CD14-positive monocyte (primary cell): ENCODE data around the gene MOGAT2. TPM values are rescaled to one million over a fixed set of nuclear protein-coding genes. Genes with fewer than 3 reads are reported as not detected.
A peak's percentile ranks its signal among the peaks of the same experiment; 100 is the strongest.

Experiments
- DNase-seq, 3 donors: peaks; one replicate each; pipeline ENCODE4 v3.0.0-alpha.2; 2011 to 2022
- H2AFZ ChIP-seq: 2 replicates; pipeline ENCODE4 v1.6.0; 2012; ENCODE audit warnings: mild to moderate bottlenecking, low read depth, low read length, inconsistent platforms; ENCODE audit not compliant: insufficient read depth, poor library complexity, severe bottlenecking
- H3K27ac ChIP-seq, 2 donors: 1 replicate in 1 of 2; 2 replicates in 1 of 2; pipeline ENCODE4 v1.5.1; 2012 to 2013; ENCODE audit warnings: low read length in 2 of 2, control low read depth in 1 of 2, inconsistent platforms in 1 of 2, low read depth in 1 of 2, mild to moderate bottlenecking in 1 of 2
- H3K27me3 ChIP-seq, 2 donors: one replicate each; pipeline versions ENCODE4 v1.6.0 to v1.6.1; 2011 to 2013; ENCODE audit warnings: low read length in 2 of 2; ENCODE audit not compliant: control insufficient read depth in 2 of 2, insufficient read depth in 2 of 2
- H3K36me3 ChIP-seq, 2 donors: replicated peaks in 1 of 2; 1 replicate in 1 of 2; 2 replicates in 1 of 2; pipeline versions ENCODE4 v1.5.1 to v1.6.1; 2012 to 2013; ENCODE audit warnings: low read length in 2 of 2, control low read depth in 1 of 2, inconsistent platforms in 1 of 2, mild to moderate bottlenecking in 1 of 2; ENCODE audit not compliant: insufficient read depth in 2 of 2, control insufficient read depth in 1 of 2
- H3K4me1 ChIP-seq, 2 donors: 1 replicate in 1 of 2; 2 replicates in 1 of 2; pipeline versions ENCODE4 v1.5.1 to v1.6.1; 2012 to 2013; ENCODE audit warnings: low read length in 2 of 2, control low read depth in 1 of 2, inconsistent platforms in 1 of 2, mild to moderate bottlenecking in 1 of 2, moderate library complexity in 1 of 2; ENCODE audit not compliant: insufficient read depth in 2 of 2, control insufficient read depth in 1 of 2
- H3K4me2 ChIP-seq: replicated peaks from 2 replicates; pipeline ENCODE3; 2012; ENCODE audit warnings: low read length, moderate library complexity, mild to moderate bottlenecking; ENCODE audit not compliant: poor library complexity, severe bottlenecking; ENCODE audit errors: extremely low read depth
- H3K4me3 ChIP-seq, 3 experiments: fragments of 200-600 bp in 1 of 3; sonication (generic) in 1 of 3; replicated peaks in 1 of 3; 1 replicate in 2 of 3; 2 replicates in 1 of 3; pipeline ENCODE4 v1.5.1; 2011 to 2013; ENCODE audit warnings: low read length in 3 of 3, mild to moderate bottlenecking in 3 of 3, control low read depth in 2 of 3, low read depth in 2 of 3, inconsistent platforms in 1 of 3, moderate library complexity in 1 of 3
- H3K79me2 ChIP-seq: 2 replicates; pipeline ENCODE4 v1.6.0; 2012; ENCODE audit warnings: mild to moderate bottlenecking, control low read depth, inconsistent platforms, low read length, moderate library complexity; ENCODE audit not compliant: insufficient read depth
- H3K9ac ChIP-seq: 2 replicates; pipeline ENCODE4 v1.6.0; 2017; ENCODE audit warnings: low read length, mild to moderate bottlenecking; ENCODE audit not compliant: insufficient read depth, poor library complexity, severe bottlenecking
- H3K9me3 ChIP-seq, 2 donors: replicated peaks in 1 of 2; 1 replicate in 1 of 2; 2 replicates in 1 of 2; pipeline versions ENCODE4 v1.5.1 to v1.6.1; 2012 to 2013; ENCODE audit warnings: low read length in 2 of 2, control low read depth in 1 of 2; ENCODE audit not compliant: control insufficient read depth in 1 of 2, insufficient read depth in 1 of 2
- H4K20me1 ChIP-seq: 2 replicates; pipeline ENCODE4 v1.6.0; 2012; ENCODE audit warnings: mild to moderate bottlenecking, low read length, control low read depth, moderate library complexity; ENCODE audit not compliant: insufficient read depth
- H3K27ac Mint-ChIP-seq, 7 donors: one replicate each; pipeline ENCODE4 v1.8.0; 2020; ENCODE audit warnings: mild to moderate bottlenecking in 7 of 7, mixed read lengths in 7 of 7, moderate library complexity in 6 of 7, inconsistent platforms in 2 of 7
- H3K27me3 Mint-ChIP-seq, 3 donors: one replicate each; pipeline ENCODE4 v1.8.0; 2021 to 2022; ENCODE audit warnings: low read depth in 3 of 3, mild to moderate bottlenecking in 3 of 3, mixed read lengths in 3 of 3, moderate library complexity in 3 of 3, inconsistent platforms in 1 of 3
- H3K36me3 Mint-ChIP-seq, 2 donors: one replicate each; pipeline ENCODE4 v1.8.0; 2020; ENCODE audit warnings: mixed read lengths in 2 of 2, inconsistent platforms in 1 of 2, mild to moderate bottlenecking in 1 of 2
- H3K4me1 Mint-ChIP-seq: one replicate; pipeline ENCODE4 v1.8.0; 2020; ENCODE audit warnings: mild to moderate bottlenecking, mixed read lengths
- H3K4me3 Mint-ChIP-seq, 2 donors: one replicate each; pipeline ENCODE4 v1.8.0; 2020; ENCODE audit warnings: mild to moderate bottlenecking in 2 of 2, mixed read lengths in 2 of 2, moderate library complexity in 1 of 2
- H3K9me3 Mint-ChIP-seq, 7 donors: one replicate each; pipeline ENCODE4 v1.8.0; 2020 to 2022; ENCODE audit warnings: mixed read lengths in 7 of 7, mild to moderate bottlenecking in 6 of 7, moderate library complexity in 6 of 7, inconsistent platforms in 2 of 7
- WGBS: methylation state at CpG from one replicate; pipeline ENCODE4 v1.1.5; 2013; ENCODE audit warnings: missing lambda C conversion rate; ENCODE audit not compliant: insufficient coverage; 5-methylcytosine and 5-hydroxymethylcytosine counted together
- intact Hi-C, 2 donors: fragments of 100-400 bp; cut with micrococcal nuclease; formaldehyde crosslinking; loops; one replicate each; pipeline versions ENCODE4 v1.15.0 to v1.15.1; 2023
- polyA plus RNA-seq, 3 donors: library from polyadenylated mRNA; depleted of rRNA in 1 of 3; unstranded in 2 of 3; stranded (reverse) in 1 of 3; fragments of 300-500 nt in 2 of 3; fragments of >200 nt in 1 of 3; fragmentation: Illumina TruSeq in 2 of 3; gene quantifications; 1 replicate in 2 of 3; 2 replicates in 1 of 3; pipeline ENCODE4 v1.2.3, GENCODE V29; 2012 to 2021
- TF ChIP-seq, protein P1 (sequence below): fragments of 200-600 bp; IDR thresholded peaks from one replicate; pipeline ENCODE4 v1.8.0; 2022; ENCODE audit warnings: antibody characterized with exemption, mild to moderate bottlenecking

The MOGAT2 gene
- polyA plus RNA-seq, 3 donors, result not detected

DNA sequence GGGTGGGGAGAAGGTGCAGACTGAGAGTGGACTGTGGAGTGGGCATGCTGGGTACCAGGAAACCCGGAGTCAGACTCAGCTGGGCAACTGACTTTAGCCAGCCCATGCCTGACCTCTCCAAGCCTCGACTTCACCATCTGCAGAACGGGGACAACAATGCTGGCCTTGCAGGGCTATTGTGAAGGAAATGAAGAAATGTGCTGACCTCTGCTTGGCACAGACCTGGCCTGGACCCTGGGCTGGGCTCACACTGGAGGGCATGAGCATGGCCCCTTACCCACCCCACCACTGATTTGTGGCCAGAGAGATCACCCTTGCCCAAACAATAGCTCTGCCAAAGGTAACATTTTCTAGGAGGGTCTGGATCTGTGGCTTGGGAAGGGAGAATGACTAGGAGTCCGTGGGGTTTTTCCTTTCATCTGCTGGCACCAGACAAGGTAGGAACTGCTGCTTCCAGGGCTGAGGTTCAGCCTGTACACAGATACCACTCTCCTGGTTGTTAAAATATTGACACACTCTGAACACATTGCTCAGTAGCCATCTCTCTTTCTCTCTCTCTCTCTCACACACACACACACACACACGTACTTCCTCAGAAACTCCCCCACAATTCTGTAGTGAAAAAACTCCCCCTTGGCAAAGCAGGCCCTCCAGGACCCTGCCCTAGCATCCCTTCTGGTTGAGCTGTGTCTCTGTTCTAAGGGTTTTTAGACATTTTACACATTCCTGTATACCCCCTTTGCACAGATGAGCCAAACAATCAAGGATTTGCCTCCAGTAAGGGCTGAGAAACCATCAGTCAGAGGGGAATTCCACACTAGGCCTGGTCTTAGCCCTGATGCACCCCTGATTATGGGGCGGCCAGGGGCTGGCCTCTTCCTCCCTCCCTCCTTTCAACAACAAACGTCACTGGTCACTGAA lies 1.0 kb downstream of the MOGAT2 start:
- no peaks in the 10 kb centered on the region for H4K20me1 ChIP-seq
- no peak overlapping the region for H3K27ac ChIP-seq
- peaks cover 1% of the 10 kb centered on the region for H3K4me1 Mint-ChIP-seq
- H3K4me3 ChIP-seq, result no peak overlapping the region
- TF ChIP-seq, protein P1, sequence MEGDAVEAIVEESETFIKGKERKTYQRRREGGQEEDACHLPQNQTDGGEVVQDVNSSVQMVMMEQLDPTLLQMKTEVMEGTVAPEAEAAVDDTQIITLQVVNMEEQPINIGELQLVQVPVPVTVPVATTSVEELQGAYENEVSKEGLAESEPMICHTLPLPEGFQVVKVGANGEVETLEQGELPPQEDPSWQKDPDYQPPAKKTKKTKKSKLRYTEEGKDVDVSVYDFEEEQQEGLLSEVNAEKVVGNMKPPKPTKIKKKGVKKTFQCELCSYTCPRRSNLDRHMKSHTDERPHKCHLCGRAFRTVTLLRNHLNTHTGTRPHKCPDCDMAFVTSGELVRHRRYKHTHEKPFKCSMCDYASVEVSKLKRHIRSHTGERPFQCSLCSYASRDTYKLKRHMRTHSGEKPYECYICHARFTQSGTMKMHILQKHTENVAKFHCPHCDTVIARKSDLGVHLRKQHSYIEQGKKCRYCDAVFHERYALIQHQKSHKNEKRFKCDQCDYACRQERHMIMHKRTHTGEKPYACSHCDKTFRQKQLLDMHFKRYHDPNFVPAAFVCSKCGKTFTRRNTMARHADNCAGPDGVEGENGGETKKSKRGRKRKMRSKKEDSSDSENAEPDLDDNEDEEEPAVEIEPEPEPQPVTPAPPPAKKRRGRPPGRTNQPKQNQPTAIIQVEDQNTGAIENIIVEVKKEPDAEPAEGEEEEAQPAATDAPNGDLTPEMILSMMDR, result no peak
- intact Hi-C loops, result no loop called here
- no peaks in the 10 kb centered on the region for H3K36me3 ChIP-seq
- no peaks in the 10 kb centered on the region for H3K36me3 Mint-ChIP-seq
- no peaks in the 10 kb centered on the region for H3K9me3 Mint-ChIP-seq
- H3K4me3 Mint-ChIP-seq, result no peak overlapping the region
- peaks cover under 1 to 8% (median 7%) of the 10 kb centered on the region in 3 donors for H3K27me3 Mint-ChIP-seq
- H3K9me3 ChIP-seq, result no peaks in the 10 kb centered on the region
- H3K4me2 ChIP-seq, result no peak overlapping the region
- H3K9ac ChIP-seq, result no peak overlapping the region
- no peak overlapping the region for H2AFZ ChIP-seq
- peak overlapping the region in 1 of 7 donors; percentile 6 for H3K27ac Mint-ChIP-seq
- H3K4me1 ChIP-seq, result no peaks in the 10 kb centered on the region
- no peaks in the 10 kb centered on the region for H3K79me2 ChIP-seq
- H3K27me3 ChIP-seq, result no peaks in the 10 kb centered on the region
- DNase-seq, result no peak
- WGBS, result 47% methylated on average over 2 of the region's 7 CpGs

DNA sequence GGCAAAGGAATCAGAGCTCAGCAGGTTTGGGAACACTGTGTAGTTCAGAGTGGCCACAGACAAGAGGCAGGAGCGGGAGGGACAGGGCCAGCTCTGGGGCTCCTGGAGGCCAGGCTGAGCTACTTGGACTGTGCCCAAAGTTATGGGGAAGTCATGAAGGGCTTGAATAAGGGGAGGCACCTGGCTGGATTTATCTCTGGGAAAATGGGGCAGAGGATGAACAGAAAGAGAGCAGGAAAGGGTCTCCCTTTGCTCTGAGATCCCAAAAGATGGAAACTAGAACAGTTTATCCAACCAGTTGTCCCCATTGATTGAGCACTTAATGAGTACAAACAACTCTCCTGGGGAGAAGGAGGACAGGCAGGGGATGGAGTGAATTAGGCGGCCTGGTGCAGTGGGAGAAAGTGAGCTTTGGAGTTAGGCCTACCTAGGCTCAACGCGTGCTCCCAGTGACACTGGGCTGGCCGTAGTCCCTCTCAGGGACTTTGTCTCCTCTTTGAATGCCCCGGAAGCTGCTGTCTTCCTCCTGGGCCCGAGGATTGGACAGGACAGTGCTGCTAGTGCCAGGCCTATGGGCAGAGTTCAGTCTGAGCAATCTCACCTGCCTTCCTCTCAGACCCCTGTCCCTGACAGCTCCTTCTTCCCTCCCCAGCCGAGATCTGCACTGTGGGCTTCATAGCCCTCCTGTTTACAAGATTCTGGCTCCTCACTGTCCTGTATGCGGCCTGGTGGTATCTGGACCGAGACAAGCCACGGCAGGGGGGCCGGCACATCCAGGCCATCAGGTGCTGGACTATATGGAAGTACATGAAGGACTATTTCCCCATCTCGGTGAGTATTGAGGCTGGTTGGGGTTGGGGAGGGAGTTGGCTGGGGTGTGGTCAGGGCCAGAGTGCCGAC lies 2.0 kb downstream of the MOGAT2 start:
- Histone ChIP-seq H3K4me3 (no peak overlapping the region), H4K20me1 (no peaks in the 10 kb centered on the region), H3K4me1 (no peaks in the 10 kb centered on the region), H3K36me3 (no peaks in the 10 kb centered on the region), H3K9me3 (no peaks in the 10 kb centered on the region), H3K4me2 (no peak overlapping the region), H3K27me3 (no peaks in the 10 kb centered on the region), H3K9ac (no peak overlapping the region), H3K79me2 (no peaks in the 10 kb centered on the region), H2AFZ (no peak overlapping the region), H3K27ac (no peak overlapping the region)
- TF ChIP-seq, protein P1, result no peak
- Mint-ChIP-seq H3K36me3 (no peaks in the 10 kb centered on the region), H3K9me3 (no peaks in the 10 kb centered on the region), H3K27me3 (peaks cover 0 to 7% (median 6%) of the 10 kb centered on the region in 3 donors), H3K27ac (peak overlapping the region in 1 of 7 donors; percentile 3), H3K4me3 (no peak overlapping the region), H3K4me1 (no peaks in the 10 kb centered on the region)
- no peak for DNase-seq
- 97% methylated on average over 9 of the region's 14 CpGs for WGBS
- intact Hi-C loops, result loop anchor here (5.0 to 10.0 kb wide), 3 partner anchors 43 to 148 kb away; no protein-coding TSS in a partner anchor
